HS-5 (cell line): Measurements from ENCODE around the gene NDFIP2.

ENCODE experiments used
- DNase-seq: peaks from one replicate; pipeline ENCODE4 v3.0.0-alpha.2; 2012; ENCODE audit warnings: low read depth

NDFIP2 gene

DNA sequence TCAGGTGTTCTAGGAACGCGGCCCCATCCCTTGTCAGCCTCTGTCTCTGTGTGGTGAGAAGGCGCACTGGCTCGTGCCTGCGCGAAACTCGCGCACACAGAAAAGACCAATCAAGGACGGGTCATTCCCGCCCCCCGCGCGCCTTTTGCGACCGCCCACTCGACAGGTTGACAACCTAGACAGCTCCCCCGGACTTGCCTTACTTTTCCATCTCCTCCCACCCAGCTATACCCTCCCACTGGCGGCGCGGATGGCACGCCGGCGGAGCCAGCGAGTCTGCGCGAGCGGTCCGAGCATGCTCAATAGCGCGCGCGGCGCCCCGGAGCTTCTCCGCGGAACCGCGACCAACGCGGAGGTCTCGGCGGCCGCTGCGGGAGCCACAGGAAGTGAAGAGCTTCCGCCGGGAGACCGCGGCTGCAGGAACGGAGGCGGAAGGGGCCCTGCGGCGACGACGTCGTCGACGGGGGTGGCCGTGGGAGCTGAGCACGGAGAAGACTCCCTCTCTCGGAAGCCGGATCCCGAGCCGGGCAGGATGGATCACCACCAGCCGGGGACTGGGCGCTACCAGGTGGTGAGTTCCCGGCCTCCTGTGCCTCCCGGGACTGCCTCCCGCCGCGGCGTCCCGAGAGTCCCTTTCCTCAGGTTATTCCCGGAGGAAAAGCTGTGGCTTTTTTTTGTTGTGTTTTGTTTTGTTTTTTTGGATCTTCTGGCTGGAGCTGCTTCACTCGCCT is at the start of gene NDFIP2:
TSS of gene NDFIP2 (plus strand) at position 202 of the 731 bp plus-strand sequence. CDS start at position 251, 49 bp downstream.
- no peak for DNase-seq

DNA sequence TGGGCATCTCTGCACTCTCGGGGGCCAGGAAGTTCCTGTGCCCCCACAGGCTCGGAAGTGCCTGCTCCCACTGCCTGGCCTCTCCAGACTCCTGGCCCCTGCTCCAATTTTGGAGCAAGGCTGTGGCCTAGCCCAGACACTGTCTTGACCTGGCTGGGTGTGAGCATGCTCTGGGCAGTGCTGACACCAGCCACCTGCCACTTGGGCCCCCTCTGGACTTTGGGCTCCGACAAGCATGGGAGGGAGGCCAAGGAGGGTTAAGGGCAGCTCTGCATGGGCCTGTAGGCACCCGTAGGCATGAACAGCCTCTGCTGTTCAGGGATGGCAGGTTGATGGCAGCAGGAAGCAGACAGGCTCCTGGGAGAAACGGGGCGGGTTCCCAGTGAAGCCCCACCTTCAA is 48.9 kb upstream of the NDFIP2 start:
- no peak for DNase-seq

DNA sequence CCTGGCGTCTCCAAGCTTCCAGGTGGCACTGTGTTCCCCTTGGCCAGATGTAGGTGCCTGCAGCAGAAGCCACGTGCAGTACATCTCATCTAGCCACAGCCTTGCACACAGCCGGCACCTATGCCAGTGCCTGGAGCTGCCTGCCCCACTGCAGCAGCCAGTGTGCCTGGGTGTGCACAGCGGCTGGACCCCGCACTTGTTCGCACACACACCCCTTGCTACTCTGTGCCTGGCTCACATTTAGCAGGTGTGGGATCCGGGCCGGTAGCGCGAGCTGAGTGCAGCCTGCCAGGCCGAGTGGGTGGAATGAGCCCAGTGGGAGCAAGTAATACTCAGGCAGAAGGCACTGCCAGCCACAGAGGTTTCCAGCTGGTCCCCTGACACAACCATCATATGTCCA is 48.0 kb upstream of the NDFIP2 start:
- no peak for DNase-seq

DNA sequence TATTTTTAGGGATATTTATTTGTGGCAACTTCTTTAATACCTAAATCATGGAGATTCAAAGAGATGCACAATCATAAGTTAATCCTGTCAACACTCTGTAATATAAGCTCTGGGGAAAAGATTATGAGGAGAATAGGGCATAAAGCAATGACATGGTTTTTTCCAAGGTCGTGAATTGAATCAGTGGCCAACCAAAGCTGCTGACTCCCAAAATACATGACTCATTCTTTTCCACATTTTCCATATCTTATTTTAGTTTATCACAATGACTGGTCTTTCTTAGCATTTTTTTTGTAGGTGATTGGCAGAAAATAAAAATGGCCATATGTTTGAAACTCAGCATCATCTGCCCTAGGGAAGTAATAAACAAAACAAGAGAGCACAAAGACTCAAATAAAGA is 46.4 kb upstream of the NDFIP2 start:
- no peak for DNase-seq

GRCh38 chr13:79435561-79435990 is 45.4 kb upstream of the NDFIP2 start:
- peak; percentile 37 for DNase-seq

DNA sequence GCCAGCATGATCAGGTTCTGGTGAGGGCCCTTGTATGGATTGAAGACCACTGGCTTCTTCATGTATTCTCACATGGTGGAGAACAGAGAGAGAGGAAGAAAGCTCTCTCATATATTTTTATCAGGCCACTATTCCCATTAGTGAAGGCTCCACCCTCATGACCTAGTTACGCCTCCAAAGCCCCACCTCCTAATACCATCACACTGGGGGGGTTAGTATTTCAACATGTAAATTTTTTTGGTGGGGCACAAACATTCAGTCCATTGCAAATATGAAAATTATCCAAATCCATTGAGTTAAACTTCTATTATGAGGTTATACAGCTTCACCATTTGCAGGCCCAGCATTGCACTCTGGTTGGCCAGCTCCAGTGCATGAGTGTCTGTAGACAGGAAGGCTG is 41.7 kb upstream of the NDFIP2 start:
- no peak for DNase-seq

DNA sequence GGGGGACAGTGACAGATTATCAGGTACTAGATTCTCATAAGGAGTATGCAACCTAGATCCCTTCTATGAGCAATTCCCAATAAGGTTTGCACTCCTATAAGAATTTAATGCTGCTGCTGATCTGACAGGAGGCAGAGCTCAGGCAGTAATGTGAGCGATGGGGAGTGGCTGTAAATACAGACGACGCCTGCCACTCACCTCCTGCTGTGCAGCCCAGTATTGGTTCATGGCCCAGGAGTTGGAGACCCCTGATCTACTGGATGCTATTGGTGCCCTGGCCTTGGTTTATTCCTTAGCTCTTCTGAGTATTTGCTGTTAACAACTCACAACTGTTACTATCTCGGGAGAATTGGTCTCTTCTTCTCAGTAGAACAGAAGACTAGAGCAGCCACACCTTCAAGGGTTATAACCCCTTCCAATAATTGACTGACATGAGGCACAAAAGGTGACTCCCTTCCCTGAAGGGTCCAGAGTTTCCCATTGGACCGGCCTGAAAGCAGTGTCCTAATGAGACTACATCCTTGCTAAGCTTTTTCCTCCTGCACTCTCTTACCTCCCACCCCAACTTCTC is 39.9 kb upstream of the NDFIP2 start:
- DNase-seq = no peak

GRCh38 chr13:79442221-79442620 is 38.7 kb upstream of the NDFIP2 start:
- DNase-seq = no peak

GRCh38 chr13:79442706-79443105 is 38.2 kb upstream of the NDFIP2 start:
- DNase-seq = no peak

DNA sequence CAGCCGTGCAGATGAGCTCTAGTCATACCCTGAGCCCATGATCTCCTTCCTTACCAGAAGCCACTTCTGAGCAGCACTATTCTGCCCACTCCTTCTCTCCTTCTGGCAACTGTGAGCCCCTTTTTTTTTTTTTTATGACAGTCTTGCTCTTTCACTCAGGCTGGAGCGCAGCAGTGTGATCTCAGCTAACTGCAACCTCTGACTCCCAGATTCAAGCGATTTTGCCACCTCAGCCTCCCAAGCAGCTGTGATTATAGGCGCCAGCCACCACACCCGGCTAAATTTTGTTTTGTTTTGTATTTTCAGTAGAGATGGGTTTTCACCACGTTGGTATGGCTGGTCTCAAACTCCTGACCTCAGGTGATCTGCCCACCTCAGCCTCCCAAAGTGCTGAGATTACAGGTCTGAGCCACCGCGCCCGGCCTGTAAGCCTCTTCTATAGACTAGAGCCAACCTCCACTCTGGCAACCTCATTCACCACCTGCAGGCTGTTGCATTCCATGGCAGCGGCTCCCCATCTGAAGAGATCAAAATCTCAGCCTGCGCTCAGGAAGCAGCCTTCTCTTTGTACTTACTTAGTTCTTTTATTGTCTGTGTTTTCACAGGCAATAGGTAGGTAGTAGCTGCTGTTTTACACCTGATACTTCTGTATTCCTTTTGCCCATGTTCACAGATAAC is 34.8 kb upstream of the NDFIP2 start:
- no peak for DNase-seq

DNA sequence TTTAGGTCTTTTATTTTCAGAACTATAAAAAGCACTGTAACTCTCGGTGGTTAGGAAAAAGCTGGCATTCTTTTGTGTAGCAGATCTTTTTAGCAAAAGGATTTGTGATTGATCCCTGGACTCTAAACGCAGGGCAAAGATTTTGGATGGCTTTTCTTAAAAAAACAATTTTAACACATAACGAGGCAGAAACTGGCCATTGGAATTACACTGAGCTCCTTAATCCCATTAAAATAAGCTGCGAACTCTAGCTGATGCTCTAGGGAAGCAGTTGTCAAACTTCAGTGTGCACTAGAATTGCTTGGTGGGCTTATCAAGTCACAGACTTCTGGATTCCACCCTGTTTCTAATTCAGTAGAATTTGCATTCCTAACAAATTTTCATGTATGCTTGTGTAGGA is 33.8 kb upstream of the NDFIP2 start:
- no peak for DNase-seq

GRCh38 chr13:79447741-79448140 is 33.2 kb upstream of the NDFIP2 start:
- DNase-seq = no peak

DNA sequence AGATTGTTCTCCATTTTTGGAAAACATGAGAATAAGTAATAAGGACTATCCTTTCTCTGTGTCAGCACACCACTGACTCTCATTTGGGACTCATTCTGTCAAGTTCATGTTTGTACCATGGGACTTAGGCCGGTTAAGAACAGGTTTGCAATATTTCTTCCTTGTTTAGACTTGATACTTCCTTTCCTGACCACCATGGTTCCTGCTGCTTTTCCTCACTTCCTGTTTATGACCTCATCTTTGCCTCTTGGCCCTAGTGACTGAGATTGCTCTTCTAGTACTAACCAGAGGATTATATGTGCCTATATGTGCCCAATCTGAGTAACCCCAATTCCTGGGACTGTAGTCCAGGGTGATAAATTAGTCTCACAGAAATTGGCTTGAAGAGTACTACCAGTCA is 32.5 kb upstream of the NDFIP2 start:
- no peak for DNase-seq

- no peak for DNase-seq
Observed at GRCh38 chr13:79450110-79450509, 30.8 kb upstream of the NDFIP2 start.

DNA sequence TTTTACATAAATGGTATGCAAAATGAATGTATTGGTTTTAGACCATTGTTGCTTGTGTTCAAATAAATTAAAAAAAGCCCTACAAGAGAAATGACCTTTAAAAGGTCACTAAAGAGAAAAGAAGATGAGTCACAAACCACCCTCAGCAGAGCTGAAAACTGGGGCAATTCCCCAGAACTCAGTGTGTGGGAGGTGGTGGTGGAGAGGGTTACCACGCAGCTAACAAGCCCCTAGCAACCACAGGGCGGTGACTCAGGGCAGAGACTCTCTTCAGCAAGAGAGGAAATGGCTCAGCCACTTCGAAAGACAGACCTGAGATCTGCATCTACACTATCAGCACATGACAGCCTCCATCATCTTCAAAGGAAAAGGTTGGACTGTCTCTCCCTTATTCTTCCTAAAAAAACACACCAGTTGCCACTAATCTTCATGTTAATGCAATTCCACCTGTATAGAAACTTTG is 29.4 kb upstream of the NDFIP2 start:
- peak; percentile 63 for DNase-seq

GRCh38 chr13:79452239-79452913 is 28.6 kb upstream of the NDFIP2 start:
- DNase-seq = no peak

- no peak for DNase-seq
Observed at GRCh38 chr13:79455331-79455730, 25.6 kb upstream of the NDFIP2 start.

DNA sequence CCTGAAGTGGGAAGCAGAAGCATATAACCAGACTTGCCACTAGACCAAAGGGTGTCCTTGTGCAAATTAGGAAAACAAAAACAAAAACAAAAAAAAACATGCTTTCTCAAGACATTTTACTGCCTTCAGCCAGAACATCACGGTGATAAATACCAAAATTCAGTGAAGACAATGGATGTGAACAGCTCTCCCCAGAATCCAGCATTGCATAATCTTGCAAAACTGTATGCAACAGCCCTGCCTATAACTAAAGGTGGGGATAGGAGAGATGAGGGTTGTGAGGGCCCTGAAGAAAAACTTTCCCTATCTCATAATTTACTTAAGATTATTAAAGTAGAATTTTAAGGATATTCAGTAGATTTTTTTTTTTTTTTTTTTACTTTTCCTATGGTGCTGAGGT is 24.9 kb upstream of the NDFIP2 start:
- DNase-seq = no peak

GRCh38 chr13:79456656-79457365 is 24.1 kb upstream of the NDFIP2 start:
- DNase-seq = no peak

- no peak for DNase-seq
Observed at GRCh38 chr13:79457390-79457789, 23.6 kb upstream of the NDFIP2 start.

DNA sequence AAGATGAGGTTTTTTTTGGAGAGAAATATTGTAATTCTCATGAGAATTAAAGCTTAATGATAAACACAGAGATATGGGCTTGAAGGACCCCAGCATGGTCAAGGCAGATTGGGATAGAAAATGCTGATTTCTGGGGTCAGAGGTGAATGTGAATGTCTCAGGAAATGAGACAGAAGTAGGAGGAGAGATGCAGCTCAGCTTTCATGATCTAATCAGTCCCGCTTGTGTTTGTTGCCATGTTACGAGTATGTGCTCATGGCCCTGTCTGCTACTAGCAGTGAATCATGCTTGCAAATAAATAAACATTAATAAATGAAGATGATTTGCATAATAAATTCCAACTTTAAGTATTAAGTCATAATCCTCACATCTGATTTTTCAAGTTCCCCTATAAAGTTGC is 23.0 kb upstream of the NDFIP2 start:
- no peak for DNase-seq

GRCh38 chr13:79458436-79458835 is 22.5 kb upstream of the NDFIP2 start:
- DNase-seq = no peak
